HuH-7.5 (cell line): Measurements from ENCODE around the gene EHF.
A peak's percentile ranks its signal among the peaks of the same experiment; 100 is the strongest.
"Not testable (repeated sequence)": the region's sequence is repeated elsewhere in the genome, so short reads cannot be mapped to it uniquely, and the experiment has no call there.

ENCODE experiments used
- DNase-seq: peaks from one replicate; pipeline ENCODE4 v3.0.0; 2011; ENCODE audit warnings: low spot score

EHF gene

DNA sequence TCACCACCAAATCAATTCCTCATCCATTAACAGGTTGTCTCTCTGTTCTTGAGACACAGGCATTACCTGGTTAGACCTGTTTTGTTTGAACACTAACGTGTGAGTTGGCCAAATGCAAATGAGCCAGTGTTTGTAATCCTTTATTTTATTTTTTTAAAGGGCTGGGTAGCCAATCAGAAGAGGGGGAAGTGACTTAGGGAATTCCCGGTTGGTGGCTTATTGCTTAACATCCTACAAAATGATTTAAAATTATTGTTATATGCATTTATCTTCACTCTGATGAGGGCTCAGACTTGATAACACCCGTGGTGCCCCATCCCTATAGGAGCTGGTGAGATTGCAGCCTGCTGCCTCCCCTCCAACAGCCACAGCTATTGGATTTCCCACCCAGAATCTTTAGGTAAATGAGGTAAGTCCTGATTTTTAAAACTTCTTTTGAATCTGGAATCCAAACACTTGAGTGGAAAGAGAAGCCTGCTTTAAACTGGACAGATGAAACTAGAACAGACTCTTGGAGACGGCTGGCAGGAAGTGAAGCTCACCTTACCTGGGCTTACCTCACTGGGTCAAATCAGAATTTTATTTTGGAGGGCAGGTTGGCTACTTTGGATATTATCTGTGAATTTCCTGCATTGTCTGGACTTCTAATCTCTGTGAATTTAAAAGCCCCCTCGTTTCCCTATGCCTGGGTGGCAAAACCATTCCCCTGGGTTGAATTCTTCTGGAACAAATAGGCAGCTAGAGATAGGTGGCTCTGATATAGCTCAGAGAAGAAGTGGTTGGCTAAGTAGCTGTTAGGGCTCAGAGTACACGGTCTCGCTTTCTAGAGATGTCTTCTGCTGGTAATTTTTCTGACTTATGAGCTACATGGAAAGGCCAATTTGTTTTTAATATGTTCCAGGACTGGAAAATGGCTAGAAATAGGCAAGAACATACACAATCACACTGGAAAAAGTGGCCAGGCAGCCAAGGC, at the start of gene EHF:
Gene EHF, plus strand, starts transcription at position 274 of the 973 bp plus-strand sequence. CDS start 21,538 bp downstream, outside the sequence.
- DNase-seq = no peak

DNA sequence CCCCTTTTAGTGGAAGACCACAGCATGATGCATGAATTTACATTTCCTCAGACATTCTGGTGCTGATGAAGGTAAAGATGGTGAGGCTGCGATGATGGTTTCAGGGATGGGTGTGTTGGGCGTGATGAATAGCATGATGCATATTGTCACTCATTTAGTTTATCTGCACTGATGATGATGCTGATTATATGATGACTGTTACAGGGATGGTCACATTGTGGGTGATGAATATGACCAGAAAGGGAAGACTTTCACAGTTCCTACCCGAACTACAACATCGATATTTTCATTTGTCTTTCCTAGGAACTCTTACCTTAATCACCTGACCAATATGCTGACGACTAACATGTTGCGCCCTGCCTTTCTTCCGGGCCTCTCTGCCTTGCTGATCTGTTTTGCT, 47.4 kb upstream of the EHF start:
- no peak for DNase-seq

DNA sequence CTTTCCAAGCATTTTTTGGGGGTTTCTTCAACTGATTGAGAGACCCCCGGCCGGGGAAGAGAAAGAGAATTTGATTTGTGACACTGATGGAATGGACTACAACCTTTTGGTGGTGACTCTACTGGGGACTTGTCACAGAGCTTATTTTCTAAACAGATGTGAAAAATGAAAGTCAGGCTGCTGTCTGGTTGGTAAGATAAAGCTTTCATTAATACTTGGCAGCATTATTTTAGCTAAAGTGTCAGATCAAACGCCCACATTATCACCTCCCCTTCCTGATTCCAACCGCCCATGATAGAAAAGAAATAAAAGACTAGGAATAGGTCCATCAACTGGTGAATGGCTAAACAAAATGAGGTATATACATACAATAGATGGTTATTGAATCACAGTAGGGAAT, 45.6 kb upstream of the EHF start:
- DNase-seq = no peak

DNA sequence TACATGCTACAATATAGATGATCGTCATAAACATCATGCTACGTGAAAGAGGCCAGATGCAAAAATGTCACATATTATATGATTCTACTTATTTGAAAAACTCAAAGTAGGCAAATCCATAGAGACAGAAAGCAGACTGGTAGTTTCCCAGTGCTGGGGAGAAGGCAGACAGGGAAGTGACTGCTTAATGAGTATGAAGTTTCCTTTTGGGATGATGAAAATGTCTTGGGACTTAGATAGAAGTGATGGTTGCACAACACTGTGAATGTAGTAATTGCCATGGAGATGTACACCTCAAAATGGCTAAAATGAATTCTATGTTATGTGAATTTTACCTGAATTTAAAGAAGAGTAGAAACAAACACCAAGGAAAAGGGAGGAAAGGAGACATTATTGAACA, 45.2 kb upstream of the EHF start:
- no peak for DNase-seq

DNA sequence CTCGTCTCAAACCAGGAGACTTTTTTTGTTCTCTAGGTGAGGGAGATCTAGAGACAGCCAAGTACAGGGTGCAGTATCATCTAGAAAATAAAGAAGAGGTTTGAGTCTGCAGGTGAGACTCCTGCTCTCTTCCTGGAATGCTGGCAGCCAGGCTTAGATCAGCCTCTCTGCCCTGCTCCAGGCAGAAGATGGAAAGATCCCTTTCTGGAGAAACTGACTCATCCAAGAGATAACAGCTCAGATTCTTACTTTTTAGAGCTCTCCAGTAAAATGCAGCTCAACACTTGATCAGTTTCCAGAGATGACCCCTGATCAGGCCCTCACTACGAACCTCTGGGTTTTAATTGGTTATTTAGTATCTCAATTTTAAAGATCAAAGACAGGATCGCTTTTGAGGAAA, 44.6 kb upstream of the EHF start:
- DNase-seq = no peak

DNA sequence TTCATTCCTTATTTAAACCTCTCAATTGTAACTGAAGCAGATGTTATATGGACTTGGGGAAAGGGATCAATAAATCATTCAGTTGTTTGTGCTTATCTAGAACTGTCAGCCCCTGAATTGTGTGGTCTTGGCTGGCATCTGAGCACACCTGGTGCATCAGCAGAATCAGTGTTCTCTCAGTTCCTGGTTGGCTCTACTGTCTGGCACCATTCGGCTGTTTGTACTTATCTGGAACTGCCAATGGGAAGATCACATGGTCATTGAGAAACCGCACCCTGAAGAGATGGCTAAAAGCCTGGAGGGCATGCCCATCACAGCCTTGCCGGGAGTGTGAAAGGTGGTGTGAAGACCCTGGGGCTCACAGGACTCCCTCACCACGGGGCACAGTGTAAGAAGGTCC, 37.1 kb upstream of the EHF start:
- no peak for DNase-seq

DNA sequence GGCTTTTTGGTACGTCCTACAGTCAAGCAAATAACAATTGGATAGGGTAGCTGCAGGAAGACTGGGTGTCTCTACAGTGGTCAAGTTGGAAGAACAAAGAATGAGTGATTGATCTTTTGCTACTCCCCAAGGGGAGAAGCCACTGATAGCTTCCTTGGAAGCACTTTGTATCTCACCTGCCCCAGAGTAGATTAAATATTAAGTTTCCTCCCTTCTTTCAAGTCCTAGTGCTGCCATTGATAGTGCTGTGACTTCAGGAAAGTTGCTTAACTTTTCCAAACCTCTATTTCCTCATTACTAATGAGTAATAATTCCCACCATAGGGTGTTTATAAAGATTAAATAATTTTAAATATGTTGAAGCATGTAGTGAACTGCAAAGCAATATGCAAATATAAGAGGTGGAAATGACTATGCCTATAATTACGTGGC, 35.6 kb upstream of the EHF start:
- DNase-seq = no peak

DNA sequence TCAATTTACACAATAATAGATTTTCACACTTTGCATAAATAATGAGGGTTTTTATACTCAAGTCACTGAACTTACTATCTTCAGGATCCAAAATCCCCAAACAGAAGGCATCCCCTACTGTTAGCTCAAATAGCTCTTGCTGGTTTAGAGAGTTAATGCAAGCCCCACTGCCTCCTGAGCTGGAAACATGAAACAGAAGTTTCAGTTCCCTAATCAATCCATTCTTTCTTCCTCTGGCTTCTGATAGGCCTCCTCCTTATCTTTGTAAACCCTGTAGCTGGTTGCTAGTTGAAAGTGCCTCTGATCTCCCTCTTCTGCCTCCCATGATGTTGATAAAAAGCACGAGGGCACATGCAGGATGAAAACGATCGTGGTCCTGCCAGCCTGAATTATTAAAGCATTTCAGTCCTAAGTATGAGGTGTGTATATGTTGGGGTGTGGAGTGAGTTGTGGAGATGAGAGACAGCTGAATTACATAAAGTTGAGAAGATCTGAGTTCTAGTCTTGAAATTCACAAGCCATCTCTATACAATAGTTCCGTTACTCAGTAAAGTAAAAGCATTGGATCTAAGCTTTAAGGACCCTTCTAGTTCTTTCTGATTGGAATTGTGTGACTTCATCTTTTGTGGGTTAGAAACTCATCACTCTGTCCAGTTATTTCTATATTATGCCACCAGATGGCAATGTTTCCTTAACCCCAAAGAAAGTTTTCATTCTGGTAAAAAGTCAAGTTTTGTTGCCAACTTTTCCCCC, 35.0 kb upstream of the EHF start:
- peak; percentile 13 for DNase-seq

DNA sequence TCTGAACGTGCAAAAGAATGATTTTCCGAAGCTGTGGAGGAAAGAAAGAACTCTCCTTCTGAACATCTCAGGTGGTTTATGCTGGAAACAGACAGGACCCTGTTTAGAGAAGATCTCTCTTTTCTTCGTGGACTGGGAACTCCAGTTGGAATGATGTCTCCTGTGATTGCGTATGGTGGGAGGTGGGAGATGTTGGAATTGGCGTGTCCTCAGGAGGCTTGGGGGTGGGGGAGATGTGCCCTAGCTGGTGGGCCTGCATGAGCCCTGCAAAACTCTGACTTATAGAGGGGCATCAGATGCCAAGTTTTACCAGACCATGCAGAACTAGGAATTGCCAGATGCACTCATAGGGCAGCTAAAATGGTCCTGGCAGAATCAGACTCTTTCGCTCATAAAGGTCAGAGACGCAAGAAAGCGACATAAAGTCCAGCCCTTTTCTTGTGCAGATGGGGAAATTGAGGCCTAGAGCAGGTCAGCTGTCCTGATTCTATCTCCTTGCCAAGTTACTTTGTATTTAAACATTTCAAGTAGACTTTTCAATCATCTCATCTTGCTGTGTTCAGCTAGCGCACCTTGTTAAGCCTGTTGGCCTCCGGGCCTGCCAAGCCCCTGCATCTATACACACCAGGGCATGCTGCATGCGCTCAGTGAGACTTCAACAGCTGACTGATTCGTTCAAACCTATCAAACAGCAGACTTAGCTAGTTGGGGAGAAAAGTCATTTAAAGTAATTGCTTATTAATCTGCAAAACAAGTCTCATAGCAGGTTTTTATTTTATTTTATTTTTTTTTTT, 34.2 kb upstream of the EHF start:
- DNase-seq = no peak

DNA sequence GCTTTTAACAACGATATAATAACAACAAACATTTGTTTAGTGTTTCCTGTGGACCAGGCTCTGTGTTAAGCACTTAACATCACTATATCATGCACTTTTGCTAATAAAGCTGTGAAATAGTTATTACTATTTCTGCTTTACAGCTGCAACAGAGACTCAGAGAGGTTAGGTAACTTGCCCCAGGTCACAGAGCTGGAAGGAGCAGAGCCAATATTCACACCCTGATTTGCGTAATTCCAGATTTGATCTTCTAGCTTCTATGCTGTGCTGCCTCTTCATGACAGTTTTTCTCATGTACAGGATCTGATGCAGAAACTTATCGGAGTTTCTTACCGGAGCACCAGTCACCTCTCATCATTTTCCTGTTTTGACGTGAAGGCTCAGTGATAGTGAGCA, 33.6 kb upstream of the EHF start:
- no peak for DNase-seq

DNA sequence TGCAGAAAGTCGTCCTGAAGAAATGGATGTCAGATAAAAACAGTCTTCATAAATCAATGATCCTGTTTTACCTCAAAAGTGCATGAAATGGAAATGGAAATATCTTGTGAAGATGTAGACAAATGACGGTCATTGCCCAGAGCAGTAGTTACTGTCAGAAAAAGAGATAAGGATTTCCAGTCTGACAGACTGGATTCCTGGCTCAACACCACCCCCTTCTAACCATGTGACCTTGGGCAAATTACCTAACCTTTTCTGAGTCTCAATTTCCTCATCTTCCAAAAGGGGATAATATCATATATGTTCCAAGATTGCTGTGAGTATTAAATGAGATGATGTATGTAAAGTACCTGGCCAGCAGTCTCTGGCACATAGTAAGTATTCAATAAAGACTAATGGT, 32.9 kb upstream of the EHF start:
- DNase-seq = no peak

DNA sequence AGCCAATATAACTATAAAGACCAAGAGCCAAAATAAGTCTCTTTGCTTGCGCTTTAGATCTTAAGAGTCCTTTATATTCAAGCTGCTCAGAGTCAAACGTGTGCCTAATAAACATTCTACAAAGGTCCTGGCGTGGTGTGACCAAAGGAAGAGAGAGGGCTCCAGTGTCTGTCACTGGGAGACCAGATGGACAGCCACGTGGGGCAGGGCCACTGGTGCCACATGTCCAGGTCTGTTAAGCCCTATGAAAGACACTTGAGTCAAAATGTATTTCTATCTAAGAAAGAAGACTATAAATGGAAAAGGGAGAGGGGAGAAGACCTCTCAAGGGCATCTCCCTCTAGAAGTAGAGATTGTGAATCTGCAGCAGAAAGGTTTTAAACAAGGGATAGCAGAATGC, 32.2 kb upstream of the EHF start:
- DNase-seq = no peak

DNA sequence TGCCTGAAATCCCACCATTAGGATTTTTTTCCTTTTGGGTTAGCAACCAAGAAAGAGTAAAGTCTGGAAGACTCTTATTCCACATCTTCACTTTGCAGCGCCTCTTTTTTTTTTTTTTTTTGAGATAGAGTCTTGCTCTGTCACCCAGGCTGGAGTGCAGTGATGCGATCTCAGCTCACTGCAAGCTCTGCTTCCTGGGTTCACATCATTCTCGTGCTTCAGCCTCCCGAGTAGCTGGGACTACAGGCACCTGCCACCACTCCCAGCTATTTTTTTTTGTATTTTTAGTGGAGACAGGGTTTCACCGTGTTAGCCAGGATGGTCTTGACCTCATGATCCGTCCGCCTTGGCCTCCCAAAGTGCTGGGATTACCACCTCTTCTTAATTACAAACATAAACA, 31.7 kb upstream of the EHF start:
- DNase-seq = not testable (repeated sequence)

DNA sequence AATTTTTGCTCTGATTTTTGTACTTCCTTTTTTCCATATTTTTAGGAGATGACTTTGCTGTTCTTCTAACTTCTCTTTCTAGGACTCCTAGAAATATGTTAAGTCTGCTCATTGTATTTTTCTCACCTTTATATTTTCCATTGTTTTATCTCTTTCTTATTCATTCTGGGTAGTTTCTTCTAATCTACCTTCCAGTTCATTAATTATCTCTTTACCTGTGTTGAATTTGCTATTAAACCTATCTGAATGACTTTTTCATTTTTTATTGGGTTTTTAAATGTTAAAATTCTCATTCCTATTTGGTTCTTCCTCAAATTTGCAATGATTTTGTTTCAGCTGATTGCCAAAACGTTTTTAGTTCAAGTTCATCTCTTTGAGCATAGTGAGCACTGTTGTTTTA, 27.8 kb upstream of the EHF start:
- DNase-seq = no peak

DNA sequence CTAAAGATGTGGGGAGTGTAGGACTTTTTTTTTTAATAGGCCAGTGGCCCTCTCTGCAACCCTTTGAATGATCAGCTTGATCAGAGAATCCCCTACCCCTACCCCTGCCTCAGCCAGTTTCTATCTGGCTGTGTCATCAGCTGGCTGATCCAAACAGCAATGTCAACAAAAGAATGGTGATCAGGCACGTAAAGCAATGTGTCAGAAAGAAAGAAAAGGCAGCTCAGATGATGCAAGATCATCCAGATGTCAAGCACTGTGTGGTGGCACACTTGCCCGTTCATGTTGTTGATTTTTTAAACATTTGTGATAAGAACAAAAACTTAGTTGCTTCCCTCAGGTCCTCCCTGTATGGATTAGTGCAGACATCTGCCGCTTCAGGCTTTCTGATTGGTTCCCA, 26.3 kb upstream of the EHF start:
- DNase-seq = no peak

DNA sequence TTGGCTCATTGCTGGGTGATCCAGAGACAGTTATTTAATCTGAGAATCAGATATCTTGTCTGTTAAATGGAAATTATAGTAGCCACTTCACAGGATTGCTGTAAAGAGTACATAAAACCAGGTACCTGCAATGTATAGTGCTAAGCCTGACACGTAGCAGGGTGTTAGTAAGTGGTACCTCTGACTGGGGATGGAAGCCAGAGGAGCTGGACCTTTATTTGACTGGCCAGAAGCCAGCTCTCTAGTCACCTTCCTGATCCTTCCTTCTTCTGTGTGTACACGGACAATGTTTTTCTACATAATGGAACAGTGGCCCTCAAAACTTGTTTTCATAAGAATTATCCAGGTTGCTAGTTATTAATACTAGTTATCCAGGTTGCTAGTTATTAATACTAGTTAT, 25.5 kb upstream of the EHF start:
- no peak for DNase-seq

DNA sequence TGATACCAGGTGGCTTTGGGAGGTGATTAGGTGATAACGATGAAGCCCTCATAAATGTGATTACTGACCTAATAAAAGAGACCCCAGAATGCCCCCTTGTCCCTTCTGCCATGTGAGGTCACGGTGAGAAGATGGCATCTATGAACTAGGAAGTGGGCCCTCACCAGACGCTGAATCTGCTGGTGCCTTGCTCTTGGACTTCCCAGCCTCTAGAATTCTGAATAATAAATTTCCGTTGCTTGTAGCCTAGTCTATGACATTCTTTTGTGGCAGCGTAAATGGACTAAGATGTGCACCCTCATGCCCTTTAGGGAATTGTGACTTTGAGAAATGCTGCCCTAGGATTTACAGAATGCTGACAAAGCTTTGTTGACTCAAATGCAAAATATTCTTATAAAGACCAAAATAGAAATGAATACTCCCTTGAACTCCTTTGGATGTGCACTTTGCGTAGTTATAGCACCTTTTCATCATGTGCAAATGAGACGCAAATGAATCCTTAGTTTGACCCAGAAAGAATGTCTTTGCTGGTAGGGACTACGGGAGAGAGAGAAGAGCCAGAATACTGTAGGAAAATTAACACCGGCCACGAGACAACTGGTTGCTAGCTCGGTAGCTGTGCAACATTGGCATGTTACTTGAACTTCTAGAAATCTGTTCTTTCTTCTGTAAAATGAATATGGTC, 24.8 kb upstream of the EHF start:
- no peak for DNase-seq

DNA sequence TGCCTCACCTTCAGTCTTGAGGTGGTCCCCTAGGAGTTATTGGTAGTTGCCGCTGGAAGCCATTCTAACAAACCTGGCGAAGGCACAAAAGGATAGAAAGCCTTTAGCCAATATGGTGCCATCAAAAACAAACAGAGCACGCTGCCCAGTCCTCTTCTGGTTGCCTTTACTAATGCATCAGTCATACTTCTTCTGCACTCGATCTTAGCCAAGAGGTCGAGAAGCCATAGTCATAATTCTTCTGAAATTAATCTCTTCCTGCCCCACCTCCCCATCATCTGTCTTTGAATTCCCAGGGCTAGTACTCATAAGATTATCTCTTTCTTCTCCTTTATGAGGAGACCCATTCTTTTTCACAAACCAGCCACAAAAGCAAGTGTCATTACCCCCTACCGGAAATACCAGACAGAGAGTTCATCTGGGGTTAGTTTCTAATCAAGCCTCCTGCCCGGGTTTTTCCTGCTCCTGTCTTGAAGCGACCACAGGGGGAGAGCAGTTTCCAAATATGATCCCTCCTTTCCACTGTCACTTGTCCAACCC, 21.4 kb upstream of the EHF start:
- DNase-seq = peak; percentile 24

DNA sequence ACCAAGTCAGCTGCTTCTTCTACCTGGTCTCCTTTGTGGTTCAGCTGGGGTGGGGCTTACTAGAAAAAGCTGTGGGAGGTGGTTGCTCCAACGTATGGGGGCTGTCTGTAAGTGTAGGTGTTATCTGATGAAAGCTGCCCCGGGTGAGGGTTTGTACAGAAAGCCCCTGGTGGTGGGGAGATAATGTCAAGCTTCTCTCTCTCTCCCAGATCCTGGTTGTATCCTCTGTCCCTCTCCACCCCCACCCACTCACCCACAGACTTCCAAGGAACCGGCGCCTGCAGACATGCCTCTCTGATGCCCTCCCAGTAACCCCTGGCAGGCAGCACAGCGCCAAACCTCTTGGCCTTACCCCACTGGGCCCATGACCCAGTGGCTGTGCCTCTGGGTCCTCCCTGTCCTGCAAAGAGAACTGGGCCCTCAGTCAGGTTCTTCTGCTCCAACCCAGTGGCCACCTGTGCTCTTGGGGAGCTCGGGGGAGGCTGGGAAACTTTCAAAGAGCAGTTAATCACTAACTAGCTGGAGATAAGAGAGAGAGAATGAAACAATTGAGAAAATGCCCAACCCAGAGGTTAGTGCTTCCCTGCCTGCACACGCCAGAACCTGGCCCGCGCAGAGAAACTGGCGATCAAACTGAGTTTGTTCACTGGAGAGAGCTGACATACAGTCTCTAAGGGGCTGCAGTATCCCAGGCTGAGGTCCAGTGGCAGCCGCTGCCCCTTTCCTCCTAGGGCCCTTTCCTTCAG, 20.4 kb upstream of the EHF start:
- no peak for DNase-seq

DNA sequence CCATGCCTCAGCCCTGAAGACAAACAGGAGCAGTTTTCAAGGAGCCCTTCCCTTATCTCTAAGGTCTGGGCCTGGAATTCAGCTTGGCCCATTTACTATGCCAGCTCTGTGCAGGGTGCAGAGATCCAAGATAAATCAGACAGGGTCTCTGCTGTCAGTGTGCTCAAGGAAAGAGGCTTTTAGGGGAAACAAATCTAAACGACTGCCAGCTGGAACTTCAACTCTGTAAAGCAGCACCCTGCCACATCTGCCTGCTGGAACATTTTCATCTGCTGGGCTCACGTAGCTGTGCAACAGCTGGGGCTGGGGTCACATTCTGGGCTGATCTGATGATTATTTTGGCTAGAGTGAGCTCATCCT, 19.8 kb upstream of the EHF start:
- no peak for DNase-seq

DNA sequence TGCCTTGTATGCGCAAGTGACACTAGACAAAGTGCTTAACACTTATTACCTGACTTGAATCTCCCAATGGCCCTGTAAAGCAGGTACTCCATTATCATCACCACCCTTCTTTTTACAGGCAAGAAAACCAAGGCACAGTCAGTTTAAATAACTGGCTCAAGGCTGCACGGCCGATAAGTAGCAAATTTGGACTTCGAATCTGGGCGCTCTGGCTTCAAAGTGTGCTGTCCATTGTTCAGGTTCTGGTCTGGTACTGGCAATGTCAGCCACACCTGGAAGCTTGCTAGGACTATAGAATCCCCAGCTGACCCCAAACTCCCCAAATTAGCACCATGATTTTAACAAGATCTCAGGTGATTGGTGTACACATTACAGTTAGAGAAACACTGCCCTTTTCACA, 19.3 kb upstream of the EHF start:
- no peak for DNase-seq
